Stomach (tissue), 9 donors: ENCODE results near the gene MANEAL. TPM values are rescaled to one million over a fixed set of nuclear protein-coding genes. Genes with fewer than 3 reads are reported as not detected.

Source experiments
- DNase-seq, 2 donors: peaks; one replicate each; pipeline versions ENCODE4 v3.0.0 to v3.0.0-alpha.2; 2013 to 2019
- H3K27ac ChIP-seq, 5 donors: fragments of 200-600 bp in 4 of 5; sonication (generic) in 4 of 5; one replicate each; pipeline ENCODE4 v1.5.1; 2013 to 2019; ENCODE audit warnings: mild to moderate bottlenecking in 1 of 5, moderate library complexity in 1 of 5
- H3K27me3 ChIP-seq, 3 donors: fragments of 200-600 bp; sonication (generic); one replicate each; pipeline ENCODE4 v1.5.1; 2017 to 2019; ENCODE audit warnings: mixed run types in 1 of 3
- H3K36me3 ChIP-seq, 4 donors: fragments of 200-600 bp; sonication (generic); 1 replicate in 3 of 4; 2 replicates in 1 of 4; pipeline ENCODE4 v1.5.1; 2016 to 2019
- H3K4me1 ChIP-seq, 4 donors: fragments of 200-600 bp; sonication (generic); one replicate each; pipeline ENCODE4 v1.5.1; 2016 to 2019
- H3K4me3 ChIP-seq, 4 donors: fragments of 200-600 bp; sonication (generic) in 3 of 4; one replicate each; pipeline ENCODE4 v1.5.1; 2016 to 2019; ENCODE audit warnings: mild to moderate bottlenecking in 1 of 4
- H3K9me3 ChIP-seq, 4 donors: fragments of 200-600 bp; sonication (generic); one replicate each; pipeline ENCODE4 v1.5.1; 2016 to 2019
- EP300 ChIP-seq: sonication (generic); formaldehyde crosslinking; IDR thresholded peaks from one replicate; pipeline ENCODE4 v1.6.1; 2017; ENCODE audit warnings: antibody characterized with exemption
- POLR2A ChIP-seq, 4 donors: fragments of 450-650 bp; IDR thresholded peaks; one replicate each; pipeline ENCODE4 v1.6.1; 2016; ENCODE audit warnings: antibody characterized with exemption in 4 of 4, control low read depth in 2 of 4, mild to moderate bottlenecking in 1 of 4, moderate library complexity in 1 of 4
- POLR2AphosphoS5 ChIP-seq, 3 donors: sonication (generic); formaldehyde crosslinking; IDR thresholded peaks; one replicate each; pipeline ENCODE4 v1.6.1; 2016; ENCODE audit warnings: antibody characterized with exemption in 3 of 3
- WGBS, 5 donors: extraction: QIAGEN DNeasy Blood & Tissue Kit in 3 of 5; methylation state at CpG; one replicate each; pipeline versions ENCODE4 v1.1.5 to v1.1.7; 2013 to 2018; 5-methylcytosine and 5-hydroxymethylcytosine counted together
- intact Hi-C: fragments of 100-400 bp; cut with DNase I; formaldehyde crosslinking; loops from one replicate; pipeline ENCODE4 v1.15.1; 2023; ENCODE audit warnings: low total_unique reads
- polyA plus RNA-seq, 3 donors: library from polyadenylated mRNA; stranded (reverse); fragments of 200-250 nt; gene quantifications; one replicate each; pipeline ENCODE4 v1.2.3, GENCODE V29; 2013
- total RNA-seq, 5 donors: library from RNA; depleted of rRNA; stranded (reverse); fragments of >200 nt; gene quantifications; one replicate each; pipeline versions ENCODE4 v1.1.0 to v1.2.3, GENCODE V29; 2014 to 2016
- TF ChIP-seq, protein P1 (sequence below), 7 experiments: fragments of 450-650 bp in 4 of 7; fragments of 200-600 bp in 3 of 7; sonication (generic) in 3 of 7; IDR thresholded peaks; one replicate each; pipeline ENCODE4 v1.5.1; 2016 to 2019; ENCODE audit warnings: antibody characterized with exemption in 7 of 7, control low read depth in 2 of 7, mild to moderate bottlenecking in 1 of 7
- donor health status: healthy with polysubstance abuse.
- donor health status: Bipolar disorder and iron deficiency.
- donor health status: healthy.

The MANEAL gene
- total and polyA plus RNA-seq, 8 donors = 1.4 to 5.8 (median 2.2) TPM; not detected in 1

GRCh38 chr1:37849480-37849879 lies 55.8 kb downstream of the MANEAL start:
- no peaks in the 10 kb centered on the region for H3K9me3 ChIP-seq
- DNase-seq = no peak
- 88 to 97% (median 91%) methylated on average over 3 of the region's 3 CpGs for WGBS, 5 donors
- H3K36me3 ChIP-seq = peaks cover 0 to 30% (median 15%) of the 10 kb centered on the region in 4 donors
- no peaks in the 10 kb centered on the region for H3K27me3 ChIP-seq
- TF ChIP-seq POLR2AphosphoS5 (IDR thresholded peaks at IDR 0.05) = no peak
- TF ChIP-seq, protein P1, sequence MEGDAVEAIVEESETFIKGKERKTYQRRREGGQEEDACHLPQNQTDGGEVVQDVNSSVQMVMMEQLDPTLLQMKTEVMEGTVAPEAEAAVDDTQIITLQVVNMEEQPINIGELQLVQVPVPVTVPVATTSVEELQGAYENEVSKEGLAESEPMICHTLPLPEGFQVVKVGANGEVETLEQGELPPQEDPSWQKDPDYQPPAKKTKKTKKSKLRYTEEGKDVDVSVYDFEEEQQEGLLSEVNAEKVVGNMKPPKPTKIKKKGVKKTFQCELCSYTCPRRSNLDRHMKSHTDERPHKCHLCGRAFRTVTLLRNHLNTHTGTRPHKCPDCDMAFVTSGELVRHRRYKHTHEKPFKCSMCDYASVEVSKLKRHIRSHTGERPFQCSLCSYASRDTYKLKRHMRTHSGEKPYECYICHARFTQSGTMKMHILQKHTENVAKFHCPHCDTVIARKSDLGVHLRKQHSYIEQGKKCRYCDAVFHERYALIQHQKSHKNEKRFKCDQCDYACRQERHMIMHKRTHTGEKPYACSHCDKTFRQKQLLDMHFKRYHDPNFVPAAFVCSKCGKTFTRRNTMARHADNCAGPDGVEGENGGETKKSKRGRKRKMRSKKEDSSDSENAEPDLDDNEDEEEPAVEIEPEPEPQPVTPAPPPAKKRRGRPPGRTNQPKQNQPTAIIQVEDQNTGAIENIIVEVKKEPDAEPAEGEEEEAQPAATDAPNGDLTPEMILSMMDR (IDR thresholded peaks at IDR 0.05) = no peak
- intact Hi-C loops = no loop called here
- H3K4me3 ChIP-seq = no peak overlapping the region
- peak overlapping the region in 1 of 5 donors; percentile 74 for H3K27ac ChIP-seq
- H3K4me1 ChIP-seq = peaks cover 21 to 88% (median 57%) of the 10 kb centered on the region in 4 donors

DNA sequence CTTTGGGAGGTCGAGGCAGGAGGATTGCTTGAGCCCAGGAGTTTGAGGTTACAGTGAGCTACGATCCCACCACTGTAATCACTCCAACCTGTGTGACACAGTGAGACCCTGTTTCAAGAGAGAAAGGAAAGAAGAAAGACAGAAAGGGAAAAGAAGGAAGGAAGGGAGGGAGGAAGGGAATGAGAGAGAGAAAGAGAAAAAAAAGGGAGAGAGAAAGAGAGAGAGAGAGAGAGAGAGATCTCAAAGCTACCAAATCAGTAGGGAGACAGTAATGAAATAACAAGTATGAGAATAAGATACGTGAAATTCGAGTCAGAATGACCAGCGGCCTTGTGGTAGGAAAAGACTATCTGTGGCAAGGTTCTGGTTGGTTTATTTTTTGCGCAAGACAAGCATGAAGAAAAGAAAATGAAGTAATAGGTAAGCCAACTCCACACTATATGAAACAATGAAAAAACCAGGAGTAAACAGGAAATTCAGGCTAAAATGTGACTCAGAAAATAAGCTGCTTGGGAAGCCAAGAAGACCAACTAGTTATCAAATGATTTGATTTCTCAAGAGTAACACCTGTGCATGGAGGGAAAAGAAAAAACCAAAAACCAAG lies 56.8 kb downstream of the MANEAL start:
- no peaks in the 10 kb centered on the region for H3K9me3 ChIP-seq
- 68 to 89% (median 84%) methylated on average over 6 of the region's 6 CpGs for WGBS, 5 donors
- H3K4me1 ChIP-seq = peaks cover 21 to 88% (median 63%) of the 10 kb centered on the region in 4 donors
- H3K36me3 ChIP-seq = peaks cover 0 to 40% (median 25%) of the 10 kb centered on the region in 4 donors
- TF ChIP-seq, protein P1 (IDR thresholded peaks at IDR 0.05) = no peak
- TF ChIP-seq POLR2A (IDR thresholded peaks at IDR 0.05) = no peak
- TF ChIP-seq POLR2AphosphoS5 (IDR thresholded peaks at IDR 0.05) = no peak
- TF ChIP-seq EP300 = no peak
- peak overlapping the region in 2 of 5 donors; percentile 50 to 74 for H3K27ac ChIP-seq
- H3K4me3 ChIP-seq = no peak overlapping the region
- intact Hi-C loops = no loop called here
- DNase-seq = no peak
- H3K27me3 ChIP-seq = no peaks in the 10 kb centered on the region

Other genes starting within 250 kb of the MANEAL start
- gene SNIP1, start 239.6 kb upstream of the MANEAL start, total RNA-seq = 100 to 1,000 TPM in 1 of 5 donors, 10 to 100 TPM in 4; 11.6 to 132 (median 22.0) TPM
- 1 to 10 TPM; 3.6 to 5.3 (median 4.0) TPM for gene SNIP1, start 239.6 kb upstream of the MANEAL start, polyA plus RNA-seq
- gene DNALI1, start 236.9 kb upstream of the MANEAL start, total RNA-seq = 10 to 100 TPM in 2 of 5 donors, 1 to 10 TPM in 2, not detected in 1; 2.9 to 30.6 (median 15.2) TPM
- 10 to 100 TPM; 12.7 to 18.8 (median 15.4) TPM for gene DNALI1, start 236.9 kb upstream of the MANEAL start, polyA plus RNA-seq
- 100 to 1,000 TPM in 2 of 5 donors, 10 to 100 TPM in 2, not detected in 1; 70.7 to 152 (median 99.1) TPM for gene GNL2, start 197.9 kb upstream of the MANEAL start, total RNA-seq
- 10 to 100 TPM; 42.6 to 82.7 (median 68.3) TPM for gene GNL2, start 197.9 kb upstream of the MANEAL start, polyA plus RNA-seq
- 1 to 10 TPM in 3 of 5 donors, under 1 TPM in 2; 0.87 to 5.8 (median 1.8) TPM for gene RSPO1, start 159.0 kb upstream of the MANEAL start, total RNA-seq
- gene RSPO1, start 159.0 kb upstream of the MANEAL start, polyA plus RNA-seq = 1 to 10 TPM in 2 of 3 donors, under 1 TPM in 1; 0.50 to 1.7 (median 1.2) TPM
- gene CDCA8, start 101.3 kb upstream of the MANEAL start, total RNA-seq = 1 to 10 TPM in 2 of 5 donors, under 1 TPM in 1, not detected in 2; 0.89 to 3.6 (median 2.4) TPM
- gene CDCA8, start 101.3 kb upstream of the MANEAL start, polyA plus RNA-seq = 1 to 10 TPM; 2.9 to 5.5 (median 3.1) TPM
- 100 to 1,000 TPM in 1 of 5 donors, 1 to 10 TPM in 3, not detected in 1; 1.2 to 212 (median 2.3) TPM for gene EPHA10, start 28.7 kb upstream of the MANEAL start, total RNA-seq
- 1 to 10 TPM in 1 of 3 donors, under 1 TPM in 2; 0.18 to 2.1 (median 0.31) TPM for gene EPHA10, start 28.7 kb upstream of the MANEAL start, polyA plus RNA-seq
- gene C1orf122, start 13.9 kb downstream of the MANEAL start, total RNA-seq = 100 to 1,000 TPM in 2 of 5 donors, 10 to 100 TPM in 2, 1 to 10 TPM in 1; 7.9 to 193 (median 46.7) TPM
- gene C1orf122, start 13.9 kb downstream of the MANEAL start, polyA plus RNA-seq = 10 to 100 TPM; 43.4 to 59.0 (median 59.0) TPM
- 10 to 100 TPM in 3 of 5 donors, 1 to 10 TPM in 1, not detected in 1; 1.3 to 30.3 (median 15.5) TPM for gene YRDC, start 14.4 kb downstream of the MANEAL start, total RNA-seq
- gene YRDC, start 14.4 kb downstream of the MANEAL start, polyA plus RNA-seq = 10 to 100 TPM in 2 of 3 donors, 1 to 10 TPM in 1; 9.9 to 13.1 (median 10.4) TPM
- gene MTF1, start 65.7 kb downstream of the MANEAL start, total RNA-seq = 1 to 10 TPM; 1.2 to 5.4 (median 4.5) TPM
- gene MTF1, start 65.7 kb downstream of the MANEAL start, polyA plus RNA-seq = 1 to 10 TPM; 1.5 to 3.1 (median 2.4) TPM
- gene INPP5B, start 153.2 kb downstream of the MANEAL start, total RNA-seq = 10 to 100 TPM in 3 of 5 donors, 1 to 10 TPM in 2; 8.4 to 56.7 (median 12.2) TPM
- gene INPP5B, start 153.2 kb downstream of the MANEAL start, polyA plus RNA-seq = 10 to 100 TPM in 1 of 3 donors, 1 to 10 TPM in 2; 7.2 to 10.1 (median 7.3) TPM
- gene SF3A3, start 196.2 kb downstream of the MANEAL start, total RNA-seq = 100 to 1,000 TPM in 1 of 5 donors, 10 to 100 TPM in 3, 1 to 10 TPM in 1; 8.2 to 102 (median 72.3) TPM
- gene SF3A3, start 196.2 kb downstream of the MANEAL start, polyA plus RNA-seq = 10 to 100 TPM; 17.1 to 19.9 (median 18.6) TPM
- 10 to 100 TPM in 2 of 5 donors, 1 to 10 TPM in 2, under 1 TPM in 1; 0.58 to 30.4 (median 9.5) TPM for gene FHL3, start 211.7 kb downstream of the MANEAL start, total RNA-seq
- gene FHL3, start 211.7 kb downstream of the MANEAL start, polyA plus RNA-seq = 10 to 100 TPM; 18.1 to 28.2 (median 21.7) TPM
- 10 to 100 TPM in 3 of 5 donors, 1 to 10 TPM in 2; 1.4 to 43.7 (median 10.3) TPM for gene UTP11, start 218.9 kb downstream of the MANEAL start, total RNA-seq
- gene UTP11, start 218.9 kb downstream of the MANEAL start, polyA plus RNA-seq = 10 to 100 TPM; 22.1 to 24.5 (median 23.1) TPM